ENCODE data around the gene TMEM109.

TMEM109 gene

DNA sequence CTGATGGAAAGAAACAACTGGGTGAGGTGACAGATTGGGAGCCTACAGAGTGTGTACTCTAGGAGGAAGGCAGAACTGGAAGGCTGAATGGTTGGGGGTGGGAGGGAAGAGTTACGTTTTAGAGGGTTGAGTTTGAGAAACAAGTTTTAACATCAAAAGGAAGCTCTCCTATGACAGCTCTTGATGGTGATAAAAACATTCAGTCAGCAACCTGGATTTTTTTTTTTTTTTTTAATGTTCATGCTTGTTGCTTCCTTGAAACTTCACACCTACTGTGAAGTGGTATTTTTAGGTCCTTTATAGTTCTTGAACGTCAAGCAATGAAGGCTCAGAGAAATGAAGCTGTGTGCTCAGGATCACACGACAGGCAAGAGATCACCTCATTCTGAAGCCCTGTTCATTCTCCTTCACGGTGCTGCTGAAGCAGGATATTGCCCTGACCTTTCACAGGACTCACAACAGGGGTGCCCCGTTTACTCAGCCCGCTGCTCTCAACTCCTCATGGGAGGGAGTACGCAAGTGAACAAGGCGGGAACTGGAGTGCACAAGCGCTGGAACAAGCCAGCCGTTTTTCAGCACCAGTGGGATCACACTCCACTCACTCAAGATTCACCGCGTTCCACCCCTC, 1.6 kb upstream of the TMEM109 start:
- DNase-seq: peak; percentile 35

DNA sequence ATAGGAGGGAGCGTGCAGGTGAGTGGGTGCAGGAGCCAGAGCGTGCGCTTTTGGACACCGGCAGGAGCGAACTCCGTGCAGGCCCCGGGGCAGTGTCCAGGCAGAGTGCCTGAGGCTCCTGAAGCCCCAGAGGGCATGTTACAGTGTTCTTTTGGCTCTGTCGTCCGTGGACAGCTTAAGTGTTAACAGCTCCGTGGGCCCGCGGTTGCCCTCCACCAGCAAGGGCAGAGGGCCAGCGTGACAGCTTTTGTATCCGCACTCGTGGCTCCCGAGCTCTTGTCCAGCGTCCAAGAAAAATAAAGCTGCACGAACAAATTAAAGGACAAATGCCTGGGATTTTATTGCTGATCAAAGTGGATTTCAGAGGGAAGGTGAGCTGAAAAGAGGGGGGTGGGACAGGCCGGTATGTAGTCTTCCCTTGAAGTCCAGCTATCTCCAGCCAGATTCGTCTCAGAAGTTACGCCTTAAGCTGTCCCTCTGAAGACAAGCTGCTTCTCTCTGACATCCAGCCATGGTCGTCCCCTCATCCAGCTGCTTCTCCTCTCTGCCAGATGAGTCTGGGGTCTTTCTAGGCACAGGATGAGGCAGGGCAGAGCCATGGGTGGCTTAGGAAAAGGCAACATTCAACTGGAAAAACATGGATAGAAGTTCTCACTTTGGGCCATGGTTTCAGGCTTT, 968 bp upstream of the TMEM109 start:
- DNase-seq: no peak

DNA sequence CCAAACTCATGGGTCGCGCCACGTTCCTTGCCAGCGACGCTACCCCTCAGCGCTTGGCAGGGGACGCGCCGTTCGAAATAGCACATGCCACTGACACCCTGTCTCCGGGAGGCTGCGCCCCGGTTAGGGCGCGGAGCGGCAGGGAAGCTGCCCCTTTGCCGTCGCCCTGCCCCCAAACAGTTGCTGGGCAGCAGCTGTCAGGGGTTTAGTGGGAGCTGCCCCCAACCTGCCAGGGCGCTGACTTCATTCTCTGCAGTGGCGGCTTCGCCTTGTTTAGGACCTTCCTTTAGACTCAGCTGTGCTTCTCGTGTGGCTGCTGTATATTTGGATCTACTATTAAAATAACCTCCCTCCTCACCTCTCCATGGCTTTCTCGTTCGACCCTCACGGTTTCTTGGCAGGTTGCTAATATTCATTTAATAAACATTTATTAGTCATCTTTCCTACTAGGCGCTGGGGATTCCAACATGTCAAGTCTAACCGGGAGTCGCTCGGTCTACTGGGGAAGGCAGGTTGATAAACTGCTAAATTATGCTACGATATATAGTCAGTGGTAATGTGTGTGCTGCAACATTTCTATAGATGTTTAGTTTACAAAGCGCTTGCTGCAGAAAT, 782 bp downstream of the TMEM109 start:
- peak; percentile 56 for DNase-seq

DNA sequence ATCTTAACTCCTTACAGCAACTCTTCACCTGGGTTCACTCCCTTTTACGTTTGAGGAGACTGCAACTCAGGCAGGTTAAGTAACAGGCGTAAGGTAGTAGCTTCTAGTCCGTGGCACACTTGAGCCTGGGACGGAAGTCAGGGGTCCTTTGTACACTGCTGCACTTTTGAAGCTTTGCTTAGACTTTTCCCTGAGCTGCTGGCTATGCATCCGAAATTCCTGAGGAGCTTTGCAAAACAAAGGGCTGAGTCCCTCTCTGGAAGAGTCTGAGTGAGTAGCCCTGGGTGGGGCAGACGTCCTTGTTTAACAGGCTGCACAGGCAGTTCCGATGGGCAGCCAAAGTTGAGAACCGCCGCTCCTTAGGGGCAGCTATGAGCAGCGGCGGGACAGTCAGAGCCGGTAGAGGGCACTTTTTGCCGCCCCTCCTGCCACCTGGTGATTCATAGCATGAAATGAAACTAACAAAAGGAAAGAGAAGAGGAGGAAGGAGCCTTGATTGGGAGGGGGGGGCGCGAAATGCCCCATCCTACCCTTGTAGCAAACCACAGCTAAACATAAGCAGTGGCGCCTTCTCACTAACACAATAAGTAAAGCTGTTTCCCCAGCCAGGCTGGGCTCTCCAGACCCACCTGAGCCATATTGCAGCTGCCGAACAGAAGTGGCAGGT, 1.4 kb downstream of the TMEM109 start:
- peak; percentile 78 for DNase-seq

DNA sequence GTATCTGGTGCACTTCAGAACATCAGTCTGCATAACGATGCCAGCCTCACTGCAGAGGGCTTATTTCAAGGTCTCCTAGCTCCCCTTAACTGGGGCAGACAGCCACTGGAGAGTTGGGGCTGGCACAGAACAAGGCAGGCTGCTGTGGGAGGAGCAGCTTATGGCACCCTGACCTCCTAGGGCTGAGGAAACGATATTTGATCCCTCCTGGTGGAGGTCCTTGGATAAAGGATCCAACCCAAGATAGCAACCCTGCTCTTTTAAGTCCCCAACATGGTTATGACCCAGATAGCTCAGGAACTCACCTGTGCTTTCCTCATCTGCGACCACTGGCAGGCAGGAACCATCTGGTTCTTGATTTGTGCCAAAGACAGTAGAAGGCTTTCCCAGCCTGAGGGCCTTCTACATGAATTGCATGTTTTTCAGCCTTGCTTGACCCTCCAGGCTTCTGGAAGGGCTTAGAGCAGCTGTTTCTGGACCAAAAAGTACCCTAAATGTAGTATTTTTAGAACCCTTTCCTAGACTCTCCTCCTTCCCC, 2.8 kb downstream of the TMEM109 start:
- no peak for DNase-seq

DNA sequence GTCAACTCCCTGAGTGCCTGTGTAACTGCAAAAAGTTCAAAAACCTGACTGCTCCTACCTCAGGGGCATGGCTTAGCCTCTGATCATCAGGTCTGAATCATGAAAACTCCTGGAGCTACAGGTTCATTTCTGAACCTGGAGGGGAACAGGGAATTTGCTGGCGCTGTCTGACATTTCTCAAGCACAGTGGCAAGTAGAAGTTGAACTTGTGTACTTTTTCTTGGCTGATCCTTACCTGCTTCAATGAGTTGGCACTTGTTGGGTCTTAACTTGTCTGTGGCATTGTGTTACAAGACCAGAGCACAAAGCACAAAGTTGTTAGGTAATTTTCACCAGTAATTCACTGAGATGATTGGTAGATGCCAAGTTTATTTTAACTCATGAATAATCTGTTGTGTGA, 3.3 kb downstream of the TMEM109 start:
- no peak for DNase-seq

DNA sequence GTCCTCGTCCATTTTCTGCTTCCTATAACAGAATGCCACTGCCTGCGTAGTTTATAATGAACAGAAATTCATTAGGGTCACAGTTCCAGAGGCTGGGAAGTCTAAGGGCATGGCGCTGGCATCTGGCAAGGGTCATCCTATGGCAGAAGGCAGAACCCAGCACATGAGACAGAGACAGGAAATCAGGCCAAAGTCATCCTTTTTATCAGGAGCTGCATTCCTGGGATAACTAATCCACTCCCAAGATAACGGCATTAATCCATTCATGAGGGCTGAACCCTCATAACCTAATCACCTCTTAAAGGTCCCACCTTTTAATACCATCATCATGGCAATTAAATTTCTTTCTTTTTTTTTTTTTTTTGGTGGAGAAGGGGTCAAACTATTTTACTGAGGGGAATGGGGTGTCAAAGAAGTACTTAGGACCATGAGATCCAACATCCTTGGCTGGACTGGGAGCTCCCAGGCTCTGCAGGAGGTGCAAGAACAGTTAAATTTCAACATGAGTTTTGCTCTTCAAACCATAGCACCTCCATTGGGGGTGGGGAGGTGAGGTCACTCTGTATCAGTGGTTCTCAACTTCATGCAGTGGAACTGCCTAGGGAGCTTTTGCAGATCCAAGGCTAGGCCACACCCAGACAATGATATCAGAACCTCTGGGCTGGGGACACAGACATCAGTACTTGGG, 4.4 kb downstream of the TMEM109 start:
- no peak for DNase-seq

DNA sequence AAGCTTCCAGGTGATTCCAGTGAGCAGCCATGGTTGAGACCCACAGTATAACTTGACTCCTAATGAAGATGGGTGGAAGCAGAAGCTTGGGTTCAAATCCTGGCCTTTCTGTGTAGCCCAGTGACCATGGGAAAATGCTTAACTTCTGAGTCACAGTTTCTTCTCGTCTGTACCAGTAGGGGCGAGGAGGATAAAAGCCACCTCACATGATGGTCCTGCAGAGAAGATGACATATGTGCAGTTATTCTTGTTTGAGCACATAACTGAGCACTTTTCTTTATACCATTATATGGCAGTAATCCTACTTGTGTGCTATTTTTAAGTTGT, 4.9 kb downstream of the TMEM109 start:
- no peak for DNase-seq

DNA sequence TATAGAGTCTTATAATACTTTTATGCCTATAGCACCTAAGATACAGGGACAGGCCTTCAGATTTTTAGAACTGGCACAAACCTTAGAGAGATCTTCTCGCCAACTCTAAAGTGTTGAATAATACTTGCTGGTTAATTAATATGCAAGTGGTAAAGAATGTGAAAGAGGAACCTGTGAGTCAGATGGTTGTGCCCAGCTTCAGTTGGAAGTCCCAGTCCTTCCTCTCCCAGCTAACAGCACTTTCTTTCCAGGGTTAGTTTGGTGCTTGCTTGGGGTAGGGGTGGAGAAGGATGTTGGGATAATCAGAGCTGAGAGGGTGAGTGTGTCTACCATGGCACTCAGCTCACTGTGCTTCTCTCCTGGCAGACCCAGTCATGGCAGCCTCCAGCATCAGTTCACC, 5.4 kb downstream of the TMEM109 start:
- no peak for DNase-seq

DNA sequence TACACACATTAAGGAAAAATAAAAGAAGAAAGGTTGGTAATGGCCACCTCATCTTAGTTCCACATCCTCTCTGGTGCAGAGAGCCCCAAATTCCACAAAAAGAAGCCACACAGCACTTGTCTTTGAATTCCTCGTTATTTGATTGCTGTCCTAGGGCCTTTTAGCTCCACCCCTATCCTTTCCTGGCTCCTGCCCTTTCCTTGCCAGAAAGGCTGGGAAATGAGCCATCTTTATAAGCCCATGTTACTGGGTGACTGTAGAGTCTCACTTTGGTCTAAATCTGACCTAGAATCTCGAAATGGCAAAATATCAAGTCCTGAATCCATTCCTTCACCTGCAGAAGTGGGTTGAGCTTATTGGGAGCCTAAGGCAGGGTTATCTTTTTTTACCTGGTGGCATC, 6.0 kb downstream of the TMEM109 start:
- no peak for DNase-seq

DNA sequence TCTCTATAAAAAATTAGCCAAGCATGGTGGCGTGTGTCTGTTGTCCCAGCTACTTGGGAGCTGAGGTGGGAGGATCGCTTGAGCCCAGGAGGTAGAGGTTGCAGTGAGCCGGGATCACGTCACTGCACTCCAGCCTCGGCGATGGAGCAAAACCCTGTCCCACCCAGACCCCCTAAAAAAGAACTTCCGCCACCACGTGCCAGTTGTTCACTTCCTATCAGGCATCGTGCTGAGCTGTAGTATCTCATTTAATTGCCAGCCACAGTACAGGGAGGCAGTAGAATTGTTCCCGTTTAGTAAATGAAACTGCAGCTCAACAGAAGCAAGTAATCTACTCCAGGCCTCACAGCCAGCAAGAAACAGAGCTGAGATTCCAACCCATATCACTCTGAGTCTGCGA, 7.3 kb downstream of the TMEM109 start:
- no peak for DNase-seq

DNA sequence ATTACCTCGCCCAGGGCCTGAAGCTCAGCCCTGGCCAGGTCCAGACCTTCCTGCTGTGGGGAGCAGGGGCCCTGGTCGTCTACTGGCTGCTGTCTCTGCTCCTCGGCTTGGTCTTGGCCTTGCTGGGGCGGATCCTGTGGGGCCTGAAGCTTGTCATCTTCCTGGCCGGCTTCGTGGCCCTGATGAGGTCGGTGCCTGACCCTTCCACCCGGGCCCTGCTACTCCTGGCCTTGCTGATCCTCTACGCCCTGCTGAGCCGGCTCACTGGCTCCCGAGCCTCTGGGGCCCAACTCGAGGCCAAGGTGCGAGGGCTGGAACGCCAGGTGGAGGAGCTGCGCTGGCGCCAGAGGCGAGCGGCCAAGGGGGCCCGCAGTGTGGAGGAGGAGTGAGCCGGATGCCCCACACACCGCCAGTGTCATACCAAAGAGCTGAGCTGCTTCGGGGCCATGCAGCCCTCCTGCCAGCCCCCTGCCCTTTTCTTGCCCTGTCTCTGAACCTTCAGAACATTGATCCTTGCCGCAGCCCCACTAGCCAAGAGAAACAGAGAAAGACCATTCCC, 7.9 kb downstream of the TMEM109 start:
- no peak for DNase-seq

DNA sequence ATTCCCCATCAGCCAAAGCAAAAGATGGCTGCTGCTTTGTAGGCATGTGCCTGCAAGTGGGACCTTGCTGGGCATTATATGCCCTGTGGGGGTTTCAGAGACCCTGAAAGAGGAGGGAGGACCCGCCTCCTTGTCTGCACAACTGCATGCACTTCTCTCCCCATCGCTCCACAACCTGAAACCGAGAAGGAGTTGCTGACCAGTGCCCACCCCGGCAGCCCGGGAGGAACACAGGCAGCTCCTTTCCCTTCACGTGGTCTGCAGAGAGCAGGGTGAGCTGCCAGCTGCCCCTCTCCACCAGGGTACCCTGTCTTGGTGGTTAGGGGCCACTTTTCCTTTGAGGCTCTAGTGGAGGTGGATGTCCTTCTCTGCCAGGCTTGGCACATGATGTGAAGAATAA, 8.9 kb downstream of the TMEM109 start:
- no peak for DNase-seq

DNA sequence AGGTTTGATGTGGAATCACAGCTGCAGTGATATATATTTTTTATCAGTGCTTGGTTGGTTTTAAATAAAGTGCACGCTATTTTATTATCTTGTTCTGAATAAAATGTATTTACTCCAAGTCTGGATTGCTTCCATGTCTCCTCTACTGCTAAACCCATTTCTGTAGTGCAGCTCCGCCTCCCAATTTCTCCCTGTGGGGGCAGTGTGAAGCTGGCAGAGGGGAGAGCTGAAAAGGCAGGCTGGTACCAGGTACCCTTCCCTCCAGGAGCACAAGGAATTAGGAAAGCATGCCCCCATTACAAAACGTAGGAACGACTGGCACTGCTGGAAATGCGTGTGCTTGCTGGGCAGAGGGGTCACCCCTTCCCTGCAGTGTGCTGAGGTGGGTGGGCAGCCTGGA, 9.4 kb downstream of the TMEM109 start:
- DNase-seq: no peak

DNA sequence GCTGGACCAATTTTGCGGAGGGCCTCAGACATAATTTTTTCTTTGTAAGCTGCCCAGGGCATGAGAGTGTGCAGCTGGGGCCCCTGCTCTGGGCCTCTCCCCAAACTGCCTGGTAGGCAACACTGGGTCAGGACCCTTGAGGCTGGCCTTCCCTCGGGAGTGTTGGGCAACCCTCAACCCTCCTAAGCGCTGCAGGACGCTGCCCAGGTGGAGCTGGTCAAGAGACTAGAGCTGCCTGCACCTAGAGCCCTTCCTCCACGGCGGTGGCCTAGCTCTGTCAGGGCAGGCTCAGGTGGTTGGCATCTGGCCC, 9.8 kb downstream of the TMEM109 start:
- no peak for DNase-seq

DNA sequence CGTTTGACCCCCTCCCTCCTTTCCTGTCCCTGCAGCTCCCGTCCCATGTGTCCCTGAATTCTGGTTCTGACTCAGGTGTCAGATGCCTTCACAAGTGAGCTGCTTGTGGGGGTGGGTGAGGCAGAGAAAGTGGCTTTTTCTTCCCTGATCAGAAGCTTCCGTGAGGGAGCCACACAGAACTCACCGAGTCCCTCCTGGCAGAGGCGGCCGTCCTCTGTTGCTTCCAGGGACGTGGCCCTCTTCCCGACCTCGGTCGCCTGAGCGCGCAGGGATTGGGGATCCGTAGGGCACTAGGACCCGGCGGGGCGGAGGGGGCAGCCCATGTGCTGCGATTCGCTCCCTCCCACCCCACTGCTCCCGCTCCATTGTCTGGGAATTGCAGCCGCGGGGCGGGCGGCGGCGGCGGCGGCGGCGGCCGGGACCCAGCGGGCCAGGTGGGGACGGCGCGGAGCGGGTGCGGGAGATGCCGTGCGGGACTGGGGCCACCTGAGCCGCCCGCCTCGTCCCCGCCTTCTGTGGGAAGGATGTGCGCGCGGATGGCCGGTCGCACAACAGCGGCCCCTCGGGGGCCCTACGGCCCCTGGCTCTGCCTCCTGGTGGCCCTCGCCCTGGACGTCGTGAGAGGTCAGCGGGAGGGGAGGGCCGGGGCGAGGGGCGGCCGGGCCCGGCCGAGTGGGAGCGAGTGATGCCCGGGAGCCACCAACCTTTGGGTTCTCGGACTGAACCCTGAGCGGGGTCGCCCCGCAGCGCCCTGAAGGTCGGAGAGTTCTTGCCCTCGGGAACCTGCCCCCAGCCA, 10.3 kb downstream of the TMEM109 start, which contains the start of gene TMEM132A:
TSS of gene TMEM132A (plus strand) at position 351 of the 796 bp plus-strand sequence. CDS start at position 525, 174 bp downstream.
- DNase-seq: peak; percentile 46

DNA sequence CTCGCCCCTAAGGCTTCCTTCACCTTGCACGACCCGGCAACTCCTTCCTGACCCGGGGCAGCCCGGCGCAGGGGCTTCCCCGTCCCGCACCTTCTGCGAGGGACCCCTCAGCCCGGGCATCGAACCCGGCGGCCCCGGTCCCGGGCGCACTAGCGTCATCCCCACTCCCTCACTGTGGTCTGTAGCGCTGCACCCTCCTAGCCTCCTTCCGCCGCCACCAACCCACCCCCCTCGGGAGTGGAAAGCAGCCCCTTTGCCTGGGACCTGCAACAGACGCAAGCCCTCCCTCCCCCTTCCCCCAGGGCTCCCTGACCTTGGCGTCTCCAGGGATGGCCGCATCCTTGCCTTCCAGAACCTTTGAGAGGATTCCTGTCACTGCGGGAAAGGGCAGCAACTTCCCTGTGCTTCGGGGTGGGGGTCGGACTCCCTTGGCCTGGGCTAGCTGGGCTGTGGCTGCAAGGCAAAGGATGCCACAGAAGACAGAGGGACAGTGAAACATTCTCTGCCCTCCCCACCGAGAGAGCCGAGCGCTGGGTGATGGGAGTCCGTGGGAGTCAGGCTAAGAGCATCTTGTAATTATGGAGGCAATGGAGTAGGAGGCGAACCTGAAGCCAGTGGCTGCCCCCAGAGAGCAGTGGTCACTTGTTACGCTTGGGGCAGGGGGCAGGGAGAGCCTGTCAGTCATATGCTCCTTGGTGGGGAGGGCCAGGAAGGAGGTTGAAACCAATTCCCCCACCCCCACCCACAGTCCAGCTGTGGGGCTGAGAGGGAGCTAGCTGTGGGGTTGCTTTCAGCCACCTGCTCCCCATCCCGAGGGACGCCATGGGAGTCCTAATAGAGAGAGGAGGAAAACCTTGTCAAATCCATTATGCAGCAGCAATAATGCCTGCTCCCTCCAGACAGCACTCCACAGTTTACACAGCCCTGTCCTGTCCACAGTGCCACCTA, 11.2 kb downstream of the TMEM109 start:
- DNase-seq: peak; percentile 31

DNA sequence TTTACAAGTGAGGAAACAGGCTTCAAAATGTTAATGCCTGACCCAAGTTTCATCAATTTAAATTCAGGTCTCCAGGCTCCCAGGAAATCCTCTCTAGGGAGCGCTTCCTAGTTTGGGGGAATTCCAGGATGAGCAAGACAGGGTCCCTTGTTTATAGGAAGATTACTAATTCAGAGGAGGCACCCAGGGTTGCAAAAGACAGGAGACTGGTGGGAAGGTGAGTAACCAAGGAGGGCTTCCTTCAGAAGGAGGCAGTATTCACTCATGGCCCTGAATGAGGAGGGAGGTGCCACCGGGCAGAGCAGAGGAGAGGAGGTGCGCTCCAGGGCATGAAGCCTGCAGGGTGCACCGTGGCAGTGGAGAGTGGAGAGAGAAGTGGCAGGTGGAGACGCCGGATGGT, 11.9 kb downstream of the TMEM109 start:
- no peak for DNase-seq

DNA sequence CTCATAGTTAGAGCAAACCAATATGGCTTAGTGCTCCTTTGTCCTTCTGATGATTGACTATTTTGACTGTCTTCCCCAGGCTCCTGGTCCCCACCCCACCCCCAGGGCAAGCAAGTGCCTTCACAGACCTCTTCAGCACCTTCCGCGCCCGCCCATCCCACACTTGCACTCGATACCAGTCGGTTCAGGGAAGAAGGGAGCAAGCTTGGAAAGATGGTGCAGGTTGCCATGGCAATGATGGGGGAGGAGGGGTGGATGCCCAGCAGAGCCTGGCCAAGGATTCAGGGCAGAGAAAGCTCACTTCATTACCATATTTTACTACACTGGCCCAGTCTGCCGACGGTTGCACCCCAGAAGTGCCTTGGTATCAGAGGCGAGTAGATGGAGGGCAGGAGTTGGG, 12.5 kb downstream of the TMEM109 start:
- no peak for DNase-seq

DNA sequence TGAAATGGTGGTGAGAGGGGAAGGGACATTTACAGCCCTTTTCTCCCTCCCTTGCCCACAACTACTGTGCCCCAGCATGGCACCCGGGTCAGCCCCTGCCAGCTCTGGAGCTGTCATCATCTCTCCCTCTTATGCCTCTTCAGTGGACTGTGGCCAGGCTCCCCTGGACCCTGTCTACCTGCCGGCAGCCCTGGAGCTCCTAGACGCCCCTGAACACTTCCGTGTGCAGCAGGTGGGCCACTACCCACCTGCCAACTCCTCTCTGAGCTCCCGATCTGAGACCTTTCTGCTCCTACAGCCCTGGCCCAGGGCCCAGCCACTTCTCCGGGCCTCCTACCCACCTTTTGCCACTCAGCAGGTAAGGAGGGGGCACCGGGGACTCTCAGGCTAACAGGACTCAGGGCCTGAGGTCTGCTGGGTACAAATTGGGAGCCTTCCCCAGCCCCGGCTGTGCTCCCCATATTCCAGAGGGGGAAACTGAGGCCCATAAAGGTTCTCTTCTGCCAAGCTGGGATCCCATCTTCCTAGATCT, 13.2 kb downstream of the TMEM109 start:
- DNase-seq: no peak

DNA sequence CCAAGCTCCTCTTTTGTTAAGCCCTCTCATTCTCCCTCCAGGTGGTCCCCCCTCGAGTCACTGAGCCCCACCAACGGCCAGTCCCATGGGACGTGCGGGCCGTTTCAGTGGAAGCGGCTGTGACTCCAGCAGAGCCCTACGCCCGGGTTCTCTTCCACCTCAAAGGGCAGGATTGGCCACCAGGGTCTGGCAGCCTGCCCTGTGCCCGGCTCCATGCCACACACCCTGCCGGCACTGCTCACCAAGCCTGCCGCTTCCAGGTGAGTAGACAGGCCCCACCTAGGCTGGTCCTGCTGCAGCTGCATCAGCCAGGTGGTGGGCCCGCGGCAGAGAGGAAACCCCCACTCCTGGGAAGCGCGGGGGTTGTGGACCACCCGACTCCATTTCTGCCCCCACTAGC, 13.6 kb downstream of the TMEM109 start:
- DNase-seq: no peak

Measured in stimulated activated CD8-positive, alpha-beta memory T cell treated with anti-CD3 and anti-CD28 coated beads, Interleukin-4, amount 100 ng/mL, for 48 hours (primary cell).